HPDE6-E6E7 (cell line): ENCODE results near the gene MRPL14.

ENCODE experiments used
- DNase-seq: peaks from one replicate; pipeline ENCODE4 v3.0.0; 2011; ENCODE audit warnings: missing footprints; ENCODE audit errors: extremely low spot score

MRPL14 gene

GRCh38 chr6:44126320-44127149 is 717 bp downstream of the MRPL14 start:
- peak; percentile 71 for DNase-seq

- no peak for DNase-seq
Observed at GRCh38 chr6:44123544-44123943, 3.7 kb downstream of the MRPL14 start.

GRCh38 chr6:44122801-44123200 is 4.5 kb downstream of the MRPL14 start:
- DNase-seq, result no peak

DNA sequence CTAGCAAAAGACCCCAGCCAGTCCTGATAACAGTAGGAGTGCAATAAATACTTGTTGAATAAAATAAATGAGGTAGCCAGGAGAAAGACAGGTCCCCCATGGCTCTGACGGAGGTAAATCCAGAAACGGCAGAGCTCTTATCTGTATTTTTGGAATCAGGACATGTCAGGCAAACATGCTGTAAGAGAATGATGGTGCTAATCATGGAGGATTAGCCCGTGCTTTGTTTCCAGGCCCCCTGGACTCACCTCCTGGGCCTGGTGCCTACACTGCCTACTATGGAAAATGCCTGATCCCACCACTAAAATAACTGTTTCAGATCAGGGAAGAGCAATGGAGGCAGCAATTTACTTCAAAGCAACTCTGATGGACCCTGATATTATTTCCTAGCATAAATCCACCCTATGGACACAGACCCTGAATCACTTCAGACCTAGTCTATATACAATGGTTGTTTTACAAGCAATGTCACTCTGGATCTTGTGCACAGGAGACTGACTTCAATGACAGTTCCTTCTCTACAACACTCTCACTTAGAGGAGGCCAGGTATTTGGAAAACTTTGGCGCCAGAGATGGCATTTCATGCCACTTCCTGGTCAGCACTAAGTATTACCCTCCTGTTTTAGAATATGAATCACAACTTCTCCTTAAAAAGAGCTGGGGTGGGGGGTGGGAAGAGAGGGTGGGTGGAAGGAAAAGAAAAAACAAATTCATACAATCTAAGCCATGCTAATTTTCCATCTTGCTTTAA is 6.4 kb downstream of the MRPL14 start:
- DNase-seq, result no peak

GRCh38 chr6:44119704-44120262 is 7.5 kb downstream of the MRPL14 start:
- no peak for DNase-seq

GRCh38 chr6:44117397-44118128 is 9.7 kb downstream of the MRPL14 start:
- DNase-seq, result no peak

DNA sequence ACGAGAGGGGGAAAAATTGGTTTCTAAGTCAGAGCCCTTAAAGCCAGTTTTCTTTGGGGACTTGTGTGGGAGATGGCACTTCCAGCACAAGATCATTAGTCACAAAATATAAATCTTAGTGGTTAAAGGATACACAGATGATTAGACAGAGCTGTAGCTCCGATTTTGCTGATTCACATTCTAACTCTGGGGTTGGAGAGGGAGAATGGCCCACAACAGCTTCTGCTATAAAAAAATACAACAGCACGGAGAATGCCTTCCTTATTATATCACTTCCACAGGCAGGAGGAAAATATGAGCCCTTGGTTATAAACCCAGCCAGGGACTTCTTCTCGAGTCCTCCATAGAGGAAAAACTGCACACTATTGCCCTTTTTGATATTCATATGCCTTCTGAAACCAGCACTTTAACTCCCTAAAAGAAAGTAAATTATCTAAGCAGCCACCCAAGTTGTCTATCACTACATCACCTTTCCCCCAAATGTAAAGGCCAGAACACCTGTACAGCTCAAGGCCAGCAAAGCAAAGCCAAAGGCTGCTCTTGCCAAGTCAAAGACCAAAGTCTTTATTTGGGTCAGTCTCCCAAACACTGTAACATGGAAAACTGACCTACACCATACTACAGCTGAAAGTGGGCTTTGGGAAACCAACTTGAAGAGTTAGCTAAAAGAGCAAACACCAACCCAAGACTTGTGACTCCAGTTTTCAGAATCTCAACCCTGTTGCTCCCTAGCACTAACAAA is 10.4 kb downstream of the MRPL14 start:
- DNase-seq, result no peak

DNA sequence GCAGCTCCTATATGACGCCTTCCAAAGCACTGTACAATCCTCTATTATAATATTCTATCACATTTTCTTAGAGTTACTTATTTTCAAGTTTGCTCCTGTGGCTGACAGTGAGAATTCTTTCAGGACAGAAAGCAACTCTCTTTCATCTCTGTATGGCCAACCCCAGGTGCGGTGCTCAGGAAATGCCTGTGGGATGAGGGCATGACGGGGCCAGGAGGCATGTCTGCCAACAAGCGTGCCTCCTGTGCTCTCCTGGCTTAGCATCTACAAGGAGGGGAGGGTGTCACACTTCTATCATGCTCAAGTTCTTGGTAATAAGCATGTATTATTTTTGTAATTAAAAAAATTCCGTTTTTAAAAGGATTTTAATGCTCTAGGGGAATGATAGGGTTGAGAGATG is 11.4 kb downstream of the MRPL14 start:
- peak; percentile 76 for DNase-seq

DNA sequence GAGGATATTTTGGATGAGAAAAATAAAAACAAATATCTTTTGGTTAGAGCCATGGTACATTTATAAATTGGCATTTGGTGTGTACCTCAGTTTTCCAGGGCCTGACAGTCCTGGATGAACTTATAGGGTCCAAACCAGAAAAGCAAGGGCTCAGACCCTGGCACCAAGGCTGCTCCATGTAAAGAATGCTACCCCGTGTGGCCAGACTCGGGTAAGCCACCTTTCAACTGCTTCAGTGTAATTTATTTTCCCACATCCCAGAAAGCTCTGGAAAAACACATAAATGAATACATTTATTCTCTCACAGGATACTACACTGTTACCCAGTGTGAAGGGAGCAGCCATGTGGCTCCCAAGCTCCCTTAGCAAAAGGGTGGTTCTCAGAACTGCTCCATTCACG is 13.8 kb downstream of the MRPL14 start:
- DNase-seq, result no peak

GRCh38 chr6:44111434-44112417 is 15.5 kb downstream of the MRPL14 start:
- no peak for DNase-seq

DNA sequence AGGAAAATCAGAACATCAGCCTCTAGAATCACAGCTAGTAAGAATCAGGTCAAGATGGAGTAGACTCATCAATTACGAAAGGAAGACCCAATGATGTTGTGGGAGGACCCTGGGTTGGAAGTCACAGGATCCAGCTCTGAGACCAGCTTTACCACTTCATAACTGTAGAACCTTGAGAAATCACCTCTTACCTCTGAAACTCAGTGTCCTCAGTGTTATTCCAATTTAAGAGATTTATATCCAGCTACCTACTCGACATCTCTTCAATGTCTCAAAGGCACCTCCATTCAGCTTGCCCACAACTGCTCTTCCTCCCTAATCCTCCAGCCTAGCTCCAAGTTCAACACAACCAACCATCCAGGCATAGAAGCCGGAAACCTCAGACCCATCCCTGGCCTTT is 16.3 kb downstream of the MRPL14 start:
- no peak for DNase-seq

DNA sequence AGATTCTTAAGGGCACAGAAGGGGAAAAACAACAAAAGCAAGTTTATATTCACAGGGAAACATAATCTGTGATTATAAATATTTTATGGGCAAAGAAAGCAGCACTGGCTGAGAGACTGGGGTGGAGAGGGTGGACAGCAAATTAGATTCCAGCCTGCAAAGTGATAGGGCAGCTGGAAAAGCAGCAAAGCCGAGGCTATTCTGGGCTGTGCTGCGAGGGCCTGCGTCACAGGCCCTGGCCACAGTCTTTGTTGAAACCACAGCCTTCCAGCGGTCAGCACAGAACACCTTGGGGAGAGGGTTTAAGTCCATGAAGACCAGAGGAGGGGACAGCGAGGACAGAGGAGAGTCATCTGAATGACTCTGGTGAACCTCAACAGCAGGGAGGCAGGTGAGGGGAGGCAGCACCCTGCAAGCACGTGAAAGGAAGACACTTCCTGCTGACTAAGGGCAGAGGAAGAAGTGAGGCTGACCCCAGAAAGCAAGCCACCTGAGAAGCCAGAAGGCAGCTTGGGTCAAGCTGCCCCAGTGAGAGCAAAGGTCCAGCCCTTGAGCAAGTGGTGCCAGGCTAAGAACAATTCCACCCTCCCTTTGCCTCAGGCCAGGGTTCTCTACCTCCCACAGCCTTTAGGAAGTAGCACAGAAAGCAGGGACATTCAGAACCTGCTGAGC is 17.1 kb downstream of the MRPL14 start:
- DNase-seq, result no peak

GRCh38 chr6:44109212-44109611 is 18.0 kb downstream of the MRPL14 start:
- no peak for DNase-seq

- DNase-seq, result no peak
Observed at GRCh38 chr6:44108471-44108870, 18.8 kb downstream of the MRPL14 start.

DNA sequence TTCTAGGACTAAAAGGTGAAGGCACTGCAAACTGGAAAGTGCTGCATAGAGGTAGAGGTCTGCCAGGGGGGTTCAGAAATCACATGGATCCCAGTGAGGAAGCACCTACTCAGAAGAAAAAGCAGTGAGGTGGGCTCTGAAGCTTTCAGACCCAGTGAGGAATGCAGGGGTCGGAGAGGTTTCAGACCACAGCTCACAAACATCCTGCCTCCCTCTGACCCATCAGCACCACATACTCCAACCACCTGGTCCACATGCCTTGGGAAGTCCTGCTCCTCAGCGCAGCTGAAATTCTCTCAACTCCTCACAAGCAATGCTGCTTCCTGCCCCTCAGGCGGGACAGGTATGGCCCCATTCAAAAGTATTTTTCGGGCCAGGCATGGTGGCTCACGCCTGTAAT is 20.2 kb downstream of the MRPL14 start:
- DNase-seq, result no peak

GRCh38 chr6:44105993-44106740 is 21.1 kb downstream of the MRPL14 start:
- no peak for DNase-seq

DNA sequence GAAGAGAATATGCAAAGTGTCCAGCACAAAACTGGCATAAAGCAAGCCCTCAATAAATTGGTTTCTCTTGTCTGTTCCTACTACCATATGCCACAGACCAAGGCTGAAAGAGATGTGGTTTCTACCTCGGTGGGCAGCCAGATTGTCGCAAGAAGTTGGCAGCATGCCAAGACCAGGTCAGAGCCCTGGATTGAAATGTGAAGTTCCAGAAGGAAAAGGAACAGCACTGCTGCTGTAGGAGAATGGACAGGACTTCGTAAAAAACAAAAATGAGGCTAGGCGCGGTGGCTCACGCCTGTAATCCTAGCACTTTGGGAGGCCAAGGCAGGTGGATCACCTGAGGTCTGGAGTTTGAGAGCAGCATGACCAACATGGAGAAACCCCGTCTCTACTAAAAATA is 22.1 kb downstream of the MRPL14 start:
- DNase-seq, result no peak

DNA sequence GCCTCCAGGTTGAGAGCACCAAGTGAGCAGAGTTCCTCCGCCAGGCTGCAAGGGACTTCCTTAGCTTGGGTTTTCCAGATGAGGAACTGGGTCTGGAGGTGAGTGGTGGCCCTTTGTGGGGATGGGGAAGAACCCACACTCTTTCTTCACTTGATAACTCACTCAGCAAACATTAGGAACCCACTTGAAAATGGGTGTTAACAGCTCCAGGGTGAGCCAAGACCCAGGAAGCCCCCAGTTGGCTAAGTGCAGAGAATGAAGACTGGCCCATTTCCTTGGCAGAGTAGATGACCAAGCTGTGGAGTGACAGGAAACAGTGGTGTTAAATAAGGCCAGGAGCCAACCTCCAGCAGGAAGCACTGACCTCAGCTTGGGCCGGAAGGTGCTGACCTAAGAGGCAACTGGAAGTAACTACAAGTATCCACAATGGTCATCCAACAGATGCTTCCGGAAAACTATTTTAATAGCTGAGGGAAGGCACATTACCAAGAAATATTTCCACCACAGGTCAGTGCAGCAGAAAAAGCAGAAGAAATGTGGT is 22.7 kb downstream of the MRPL14 start:
- no peak for DNase-seq

DNA sequence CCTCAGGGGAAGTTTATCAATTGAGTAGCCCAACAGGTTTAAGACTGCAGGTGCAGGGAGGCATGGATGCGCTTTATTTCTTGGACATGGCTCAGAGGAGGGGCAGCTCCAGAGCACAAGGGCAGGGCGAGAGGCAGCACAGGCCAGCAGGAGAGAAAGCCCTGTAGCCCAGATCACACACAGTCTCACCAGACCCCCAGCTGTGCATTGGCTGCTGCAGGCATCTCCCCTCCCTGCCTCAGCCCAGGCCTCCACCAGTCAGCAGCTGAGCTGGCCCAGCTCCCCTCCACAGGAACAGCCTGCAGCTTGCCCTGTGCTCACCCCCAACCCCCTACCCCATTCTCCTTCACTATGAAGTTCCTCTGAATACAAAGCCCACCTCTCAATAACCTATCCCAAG is 24.7 kb downstream of the MRPL14 start:
- no peak for DNase-seq
